ENCODE results near the gene CLMP.
A peak's percentile ranks its signal among the peaks of the same experiment; 100 is the strongest.
"Not testable (repeated sequence)": the region's sequence is repeated elsewhere in the genome, so short reads cannot be mapped to it uniquely, and the experiment has no call there.

The CLMP gene

DNA sequence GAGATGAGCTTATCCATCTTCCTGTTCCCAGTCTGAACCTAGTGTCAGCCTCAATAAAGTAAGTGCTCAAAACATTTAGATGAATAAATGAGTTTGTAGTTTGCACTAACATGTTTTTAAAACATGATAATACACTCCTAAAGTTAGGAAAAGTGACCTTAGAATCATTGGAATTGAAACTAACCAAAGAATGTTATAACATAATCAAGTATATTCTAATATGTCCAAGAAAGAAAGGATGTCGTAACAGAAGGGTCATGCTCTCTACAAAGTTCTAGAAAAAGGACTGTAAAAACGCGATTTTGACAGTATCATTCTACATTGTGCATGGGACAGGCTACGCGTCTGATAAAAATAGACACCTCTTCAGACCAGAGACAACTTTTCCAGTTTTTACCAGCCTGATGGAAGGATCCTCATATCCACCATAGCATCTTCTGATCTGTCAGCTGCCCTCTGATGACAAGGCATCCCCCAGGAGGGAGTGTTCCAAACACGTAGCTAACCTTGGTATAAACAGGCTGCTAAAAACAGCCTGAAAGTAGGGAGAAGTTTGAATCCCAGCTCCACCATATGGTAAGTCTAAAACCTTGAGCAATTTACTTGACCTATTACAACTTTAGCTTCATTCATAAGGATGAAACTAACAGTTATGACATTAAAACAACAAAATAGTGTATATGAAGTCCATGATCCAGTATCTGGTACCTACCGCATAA, 30.2 kb downstream of the CLMP start:
- TF ChIP-seq, protein P1, sequence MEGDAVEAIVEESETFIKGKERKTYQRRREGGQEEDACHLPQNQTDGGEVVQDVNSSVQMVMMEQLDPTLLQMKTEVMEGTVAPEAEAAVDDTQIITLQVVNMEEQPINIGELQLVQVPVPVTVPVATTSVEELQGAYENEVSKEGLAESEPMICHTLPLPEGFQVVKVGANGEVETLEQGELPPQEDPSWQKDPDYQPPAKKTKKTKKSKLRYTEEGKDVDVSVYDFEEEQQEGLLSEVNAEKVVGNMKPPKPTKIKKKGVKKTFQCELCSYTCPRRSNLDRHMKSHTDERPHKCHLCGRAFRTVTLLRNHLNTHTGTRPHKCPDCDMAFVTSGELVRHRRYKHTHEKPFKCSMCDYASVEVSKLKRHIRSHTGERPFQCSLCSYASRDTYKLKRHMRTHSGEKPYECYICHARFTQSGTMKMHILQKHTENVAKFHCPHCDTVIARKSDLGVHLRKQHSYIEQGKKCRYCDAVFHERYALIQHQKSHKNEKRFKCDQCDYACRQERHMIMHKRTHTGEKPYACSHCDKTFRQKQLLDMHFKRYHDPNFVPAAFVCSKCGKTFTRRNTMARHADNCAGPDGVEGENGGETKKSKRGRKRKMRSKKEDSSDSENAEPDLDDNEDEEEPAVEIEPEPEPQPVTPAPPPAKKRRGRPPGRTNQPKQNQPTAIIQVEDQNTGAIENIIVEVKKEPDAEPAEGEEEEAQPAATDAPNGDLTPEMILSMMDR (IDR thresholded peaks at IDR 0.05; ENCODE audit: low read depth, low read length), result no peak
- DNase-seq (ENCODE audit: low read depth in 2 of 2), result no peak
- H3K4me3 ChIP-seq (replicated peaks in 1 of 2; ENCODE audit: low read depth in 2 of 2, low read length in 2 of 2), result no peak overlapping the region

- no peak overlapping the region for H3K4me3 ChIP-seq (replicated peaks in 1 of 2; ENCODE audit: low read depth in 2 of 2, low read length in 2 of 2)
- TF ChIP-seq, protein P1 (IDR thresholded peaks at IDR 0.05; ENCODE audit: low read depth, low read length), result peak; percentile 31
- no peak for DNase-seq (ENCODE audit: low read depth in 2 of 2)
These were observed 31.4 kb downstream of the CLMP start for GRCh38 chr11:123163621-123164020.

DNA sequence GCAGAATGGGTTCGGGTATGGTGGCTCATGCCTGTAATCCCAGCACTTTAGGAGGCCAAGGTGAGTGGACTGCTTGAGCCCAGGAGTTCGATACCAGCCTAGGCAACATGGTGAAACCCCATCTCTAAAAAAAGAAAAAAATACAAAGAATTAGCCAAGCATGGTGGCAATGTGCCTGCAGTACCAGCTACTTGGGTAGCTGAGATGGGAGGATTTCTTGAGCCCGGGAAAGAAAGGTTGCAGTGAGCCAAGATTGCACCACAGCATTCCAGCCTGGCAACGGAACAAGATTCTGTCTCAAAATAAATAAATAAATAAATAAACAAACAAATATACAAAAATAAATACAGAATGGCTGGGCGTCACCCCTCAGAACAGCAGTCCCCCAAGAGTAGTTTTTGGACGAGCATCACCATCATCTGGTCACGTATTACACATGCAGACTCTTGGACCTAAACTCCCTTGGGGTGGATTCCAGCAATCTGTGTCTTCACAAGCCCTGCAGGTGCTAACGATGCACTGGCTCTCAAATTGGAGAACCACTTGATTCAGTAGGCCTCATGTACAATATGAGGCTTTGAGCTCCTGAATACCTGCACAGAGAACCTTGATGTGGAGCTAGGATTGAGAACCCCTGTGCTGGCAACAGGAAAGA, 33.5 kb downstream of the CLMP start:
- TF ChIP-seq, protein P1 (IDR thresholded peaks at IDR 0.05; ENCODE audit: low read depth, low read length), result no peak
- peak in 1 of 2 donors; percentile 51 for DNase-seq (ENCODE audit: low read depth in 2 of 2)
- H3K4me3 ChIP-seq (replicated peaks in 1 of 2; ENCODE audit: low read depth in 2 of 2, low read length in 2 of 2), result no peak overlapping the region

GRCh38 chr11:123159183-123159857, 35.7 kb downstream of the CLMP start:
- no peak overlapping the region for H3K4me3 ChIP-seq (replicated peaks in 1 of 2; ENCODE audit: low read depth in 2 of 2, low read length in 2 of 2)
- TF ChIP-seq, protein P1 (IDR thresholded peaks at IDR 0.05; ENCODE audit: low read depth, low read length), result no peak
- peak; percentile 34 to 52 for DNase-seq (ENCODE audit: low read depth in 2 of 2)

DNA sequence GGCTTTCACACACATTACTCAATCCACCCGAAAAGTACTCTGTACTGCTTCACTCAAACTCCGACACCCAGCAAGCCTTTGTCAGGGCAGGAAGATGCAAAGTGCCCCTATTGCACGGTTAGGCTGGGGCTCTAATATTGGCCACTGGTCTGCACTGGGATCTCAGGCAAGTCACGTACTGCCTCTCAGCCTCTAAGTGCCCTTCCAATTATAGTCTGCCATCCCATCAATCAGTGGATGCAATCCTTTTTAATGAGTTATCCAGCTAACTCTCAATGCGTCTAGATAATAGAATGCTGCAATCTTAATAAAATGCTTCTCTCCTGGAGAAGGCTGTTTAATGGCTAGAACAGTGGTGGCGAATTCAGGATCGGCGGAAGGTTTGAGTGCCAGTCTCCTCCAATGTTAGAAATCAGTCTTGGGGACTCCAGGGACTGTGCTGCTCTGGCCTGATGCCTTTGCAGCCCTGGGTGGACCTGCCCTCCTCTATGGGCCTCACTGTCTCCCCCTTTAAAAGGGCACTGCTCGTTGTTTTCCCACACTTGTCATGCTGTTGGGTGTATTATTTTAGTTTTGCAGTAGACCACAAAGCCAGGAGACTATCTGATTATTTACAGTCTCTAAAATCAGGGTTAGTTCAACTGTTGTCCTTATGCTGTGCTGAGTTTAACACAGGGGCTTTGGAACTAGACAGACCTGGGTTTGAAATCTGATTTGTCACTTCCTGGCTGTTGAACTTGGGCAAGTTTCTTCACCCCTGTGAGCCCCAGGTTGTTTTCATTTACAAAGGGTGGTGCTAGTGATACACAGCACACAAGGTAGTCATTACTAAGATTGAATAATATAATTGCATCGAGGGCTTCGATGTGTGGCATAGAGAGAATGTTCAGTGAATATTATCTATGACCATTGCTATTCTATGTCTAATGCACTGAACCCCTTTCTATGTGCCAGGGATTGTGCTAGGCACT, 36.7 kb downstream of the CLMP start:
- TF ChIP-seq, protein P1 (IDR thresholded peaks at IDR 0.05; ENCODE audit: low read depth, low read length), result no peak
- DNase-seq (ENCODE audit: low read depth in 2 of 2), result no peak
- H3K4me3 ChIP-seq (replicated peaks in 1 of 2; ENCODE audit: low read depth in 2 of 2, low read length in 2 of 2), result no peak overlapping the region

GRCh38 chr11:123152951-123153350, 42.1 kb downstream of the CLMP start:
- DNase-seq (ENCODE audit: low read depth in 2 of 2), result no peak
- TF ChIP-seq, protein P1 (IDR thresholded peaks at IDR 0.05; ENCODE audit: low read depth, low read length), result no peak
- no peak overlapping the region for H3K4me3 ChIP-seq (replicated peaks in 1 of 2; ENCODE audit: low read depth in 2 of 2, low read length in 2 of 2)

DNA sequence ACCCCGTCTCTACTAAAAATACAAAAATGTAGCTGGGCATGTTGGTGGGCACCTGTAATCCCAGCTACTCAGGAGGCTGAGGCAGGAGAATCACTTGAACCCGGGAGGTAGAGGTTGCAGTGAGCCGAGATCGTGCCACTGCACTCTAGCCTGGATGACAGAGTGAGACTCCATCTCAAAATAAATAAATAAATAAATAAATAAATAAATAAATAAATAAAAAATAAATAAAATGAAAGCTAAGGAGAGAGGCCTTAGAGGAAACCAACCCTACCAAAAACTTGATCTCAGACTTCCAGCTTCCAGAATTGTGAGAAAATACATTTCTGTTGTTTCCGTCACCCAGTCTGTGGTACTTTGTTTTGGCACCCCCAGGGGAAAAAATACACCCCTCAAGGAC, 42.7 kb downstream of the CLMP start:
- DNase-seq (ENCODE audit: low read depth in 2 of 2), result not testable (repeated sequence)

More for the DNA sequence above, 42.7 kb downstream of the CLMP start:
- not testable (repeated sequence) for H3K4me3 ChIP-seq (replicated peaks in 1 of 2; ENCODE audit: low read depth in 2 of 2, low read length in 2 of 2)
